IMR-90 (cell line): ENCODE results near the gene ERG. TPM values are rescaled to one million over a fixed set of nuclear protein-coding genes. Genes with fewer than 3 reads are reported as not detected.

Experiments used
- ATAC-seq: fragments of 200-7000 bp; cut with Tn5 transposase; 2 replicates; pipeline ENCODE4 v1.9.1; 2020; ENCODE audit warnings: low read depth, mild to moderate bottlenecking, moderate library complexity
- BruUV-seq: library from RNA; stranded (reverse); fragments of 400-500 nt; replicated peaks from 2 replicates; lab custom pipeline; 2021; lab: Mats Ljungman, UMichigan
- CTCF ChIA-PET: fragments of 300-600 bp; formaldehyde crosslinking; extraction: SDS; loops from one replicate; lab custom pipeline; 2021; ENCODE audit warnings: antibody characterized with exemption; lab: Yijun Ruan, JAX
- POLR2A ChIA-PET: fragments of 300-600 bp; sonication (Branson Sonifier 250); formaldehyde crosslinking; loops from one replicate; lab custom pipeline; 2022; ENCODE audit warnings: antibody characterized with exemption; ENCODE audit not compliant: unreplicated experiment; lab: Charles Lee
- DNase-seq: peaks from one replicate; pipeline ENCODE4 v3.0.0; 2013
- H2AFZ ChIP-seq: replicated peaks from 2 replicates; pipeline ENCODE3; 2013; ENCODE audit warnings: low read length, mild to moderate bottlenecking; ENCODE audit not compliant: poor library complexity
- H2AK5ac ChIP-seq: 2 replicates; pipeline ENCODE4 v1.6.1; 2013; ENCODE audit warnings: low read depth, low read length, inconsistent platforms
- H2AK9ac ChIP-seq: replicated peaks from 2 replicates; pipeline ENCODE3; 2013; ENCODE audit warnings: mild to moderate bottlenecking, low read depth, low read length, moderate library complexity; ENCODE audit not compliant: poor library complexity
- H2BK120ac ChIP-seq: 2 replicates; pipeline ENCODE4 v1.6.1; 2013; ENCODE audit warnings: low read depth, low read length, inconsistent platforms
- H2BK15ac ChIP-seq: 3 replicates; pipeline ENCODE4 v1.6.1; 2013; ENCODE audit warnings: low read depth, low read length, inconsistent platforms
- H2BK20ac ChIP-seq: 2 replicates; pipeline ENCODE4 v1.6.1; 2013; ENCODE audit warnings: low read depth, mild to moderate bottlenecking, inconsistent platforms, low read length, moderate library complexity
- H2BK5ac ChIP-seq: 2 replicates; pipeline ENCODE4 v1.6.1; 2013; ENCODE audit warnings: mild to moderate bottlenecking, low read depth, low read length, inconsistent platforms; ENCODE audit not compliant: poor library complexity, severe bottlenecking
- H3K14ac ChIP-seq: replicated peaks from 2 replicates; pipeline ENCODE4 v1.6.1; 2013; ENCODE audit warnings: low read depth, low read length, inconsistent platforms
- H3K18ac ChIP-seq: 2 replicates; pipeline ENCODE4 v1.6.1; 2013; ENCODE audit warnings: low read depth, low read length, control low read depth
- H3K23ac ChIP-seq: 2 replicates; pipeline ENCODE4 v1.6.1; 2013; ENCODE audit warnings: low read depth, low read length, inconsistent platforms
- H3K27ac ChIP-seq: 2 replicates; pipeline ENCODE4 v1.5.1; 2013; ENCODE audit warnings: mild to moderate bottlenecking, control low read depth, low read length; ENCODE audit not compliant: insufficient read depth
- H3K27me3 ChIP-seq: 2 replicates; pipeline ENCODE4 v1.6.1; 2013; ENCODE audit warnings: low read length; ENCODE audit not compliant: control insufficient read depth, insufficient read depth
- H3K36me3 ChIP-seq: 2 replicates; pipeline ENCODE4 v1.6.1; 2013; ENCODE audit warnings: low read length, mixed read lengths; ENCODE audit not compliant: control insufficient read depth, insufficient read depth
- H3K4ac ChIP-seq: 2 replicates; pipeline ENCODE4 v1.6.1; 2013; ENCODE audit warnings: low read depth, low read length, inconsistent platforms
- H3K4me1 ChIP-seq: 2 replicates; pipeline ENCODE4 v1.6.1; 2013; ENCODE audit warnings: low read length, mixed read lengths; ENCODE audit not compliant: control insufficient read depth, insufficient read depth
- H3K4me2 ChIP-seq: 2 replicates; pipeline ENCODE4 v1.6.1; 2013; ENCODE audit warnings: low read depth, mild to moderate bottlenecking, control low read depth, low read length, moderate library complexity
- H3K4me3 ChIP-seq: 2 replicates; pipeline ENCODE4 v1.5.1; 2013; ENCODE audit warnings: low read depth, mild to moderate bottlenecking, control low read depth, low read length, moderate library complexity; ENCODE audit not compliant: insufficient read depth
- H3K56ac ChIP-seq: 2 replicates; pipeline ENCODE4 v1.6.1; 2013; ENCODE audit warnings: low read length, inconsistent platforms; ENCODE audit not compliant: insufficient read depth; ENCODE audit errors: extremely low read depth
- H3K79me1 ChIP-seq, 2 experiments: 2 replicates each; pipeline ENCODE4 v1.6.1; 2013; ENCODE audit warnings: low read length in 2 of 2, inconsistent platforms in 1 of 2, low read depth in 1 of 2
- H3K9ac ChIP-seq: 2 replicates; pipeline ENCODE4 v1.6.1; 2013; ENCODE audit warnings: low read depth, low read length, control low read depth
- H3K9me1 ChIP-seq: 2 replicates; pipeline ENCODE4 v1.6.1; 2013; ENCODE audit warnings: low read length, inconsistent platforms; ENCODE audit not compliant: insufficient read depth
- H3K9me3 ChIP-seq: 2 replicates; pipeline ENCODE4 v1.6.1; 2013; ENCODE audit warnings: low read length; ENCODE audit not compliant: control insufficient read depth, insufficient read depth
- H4K20me1 ChIP-seq: 2 replicates; pipeline ENCODE4 v1.6.1; 2013; ENCODE audit warnings: low read length, inconsistent platforms; ENCODE audit not compliant: insufficient read depth
- H4K5ac ChIP-seq: 2 replicates; pipeline ENCODE4 v1.6.1; 2013; ENCODE audit warnings: mild to moderate bottlenecking, low read depth, low read length, control low read depth
- H4K8ac ChIP-seq, 2 experiments: 2 replicates each; pipeline ENCODE4 v1.6.1; 2013; ENCODE audit warnings: low read depth in 2 of 2, low read length in 2 of 2, control low read depth in 1 of 2, inconsistent platforms in 1 of 2
- H4K91ac ChIP-seq: 2 replicates; pipeline ENCODE4 v1.6.1; 2013; ENCODE audit warnings: low read depth, low read length, inconsistent platforms; ENCODE audit not compliant: insufficient read depth
- BHLHE40 ChIP-seq: fragments of 150-350 bp; IDR thresholded peaks from 2 replicates; pipeline ENCODE4 v1.6.1; 2016; ENCODE audit warnings: mild to moderate bottlenecking, low read depth, low read length
- ELK1 ChIP-seq: fragments of 150-350 bp; IDR thresholded peaks from 2 replicates; pipeline ENCODE4 v1.6.1; 2016; ENCODE audit warnings: low read depth, mild to moderate bottlenecking, low read length, moderate library complexity, borderline replicate concordance
- MAZ ChIP-seq: IDR thresholded peaks from 2 replicates; pipeline ENCODE4 v1.6.1; 2012; ENCODE audit warnings: low read depth, mild to moderate bottlenecking, low read length, improper control_type of control experiment, moderate library complexity, borderline replicate concordance
- MXI1 ChIP-seq: IDR thresholded peaks from 2 replicates; pipeline ENCODE4 v1.6.1; 2012; ENCODE audit warnings: low read depth, mild to moderate bottlenecking, low read length, moderate library complexity, borderline replicate concordance
- POLR2A ChIP-seq: IDR thresholded peaks from 2 replicates; pipeline ENCODE4 v1.6.1; 2012; ENCODE audit warnings: mild to moderate bottlenecking, low read depth, low read length
- RFX5 ChIP-seq: IDR thresholded peaks from 2 replicates; pipeline ENCODE4 v1.8.0; 2012; ENCODE audit warnings: low read depth, mild to moderate bottlenecking, low read length, moderate library complexity
- WGBS, 2 experiments: methylation state at CpG; one replicate each; pipeline versions ENCODE4 v1.1.5 to v1.1.7; 2013; ENCODE audit warnings: missing lambda C conversion rate in 2 of 2; ENCODE audit not compliant: insufficient read length in 1 of 2; ENCODE audit errors: extremely low coverage in 2 of 2; 5-methylcytosine and 5-hydroxymethylcytosine counted together
- dilution Hi-C: fragments of 300-500 bp; cut with HindIII; formaldehyde crosslinking; loops from one replicate; pipeline ENCODE4 v1.14.3; 2018; ENCODE audit warnings: low sequenced_read_pairs; ENCODE audit not compliant: unreplicated experiment
- in situ Hi-C: fragments of 300-500 bp; cut with MboI; formaldehyde crosslinking; loops from 3 replicates; pipeline ENCODE4 v1.14.3; 2019; ENCODE audit warnings: low sequenced_read_pairs, inconsistent platforms, mixed read lengths
- intact Hi-C: fragments of 100-400 bp; cut with micrococcal nuclease; formaldehyde crosslinking; loops from 2 replicates; pipeline ENCODE4 v1.10.0; 2022
- polyA plus RNA-seq, 3 experiments: library from polyadenylated mRNA; depleted of rRNA; stranded (reverse); fragments of >200 nt; gene quantifications; 2 replicates each; pipeline ENCODE4 v1.2.3, GENCODE V29; 2012; ENCODE audit warnings: low replicate concordance in 1 of 3
- total RNA-seq: library from RNA; depleted of rRNA; stranded (reverse); fragments of >200 nt; gene quantifications from 2 replicates; pipeline ENCODE4 v1.2.3, GENCODE V29; 2012

Gene ERG
- total and polyA plus RNA-seq, 2 of the 4 experiments (the other 2 are of a cell fraction), result not detected

- no peak overlapping the region for H3K4me3 ChIP-seq
- H2AK5ac ChIP-seq, result no peak overlapping the region
- no peak overlapping the region for H3K27ac ChIP-seq
- peaks cover 23% of the 10 kb centered on the region for H3K27me3 ChIP-seq
- H2BK15ac ChIP-seq, result no peak overlapping the region
- ChIA-PET CTCF (no interaction called here), POLR2A (no interaction called here)
- DNase-seq (no peak), ATAC-seq (no peak)
- no peak overlapping the region for H2AK9ac ChIP-seq
- no peak overlapping the region for H2BK120ac ChIP-seq
- H3K9me3 ChIP-seq, result no peaks in the 10 kb centered on the region
- H3K9ac ChIP-seq, result no peak overlapping the region
- no peak overlapping the region for H4K5ac ChIP-seq
- H2BK5ac ChIP-seq, result no peak overlapping the region
- H3K9me1 ChIP-seq, result no peaks in the 10 kb centered on the region
- no peaks in the 10 kb centered on the region for H3K36me3 ChIP-seq
- TF ChIP-seq RFX5, result no peak
- TF ChIP-seq MXI1, result no peak
- TF ChIP-seq BHLHE40, result no peak
- no peak for TF ChIP-seq MAZ
- TF ChIP-seq POLR2A, result no peak
- no peak for TF ChIP-seq ELK1
- in situ Hi-C loops, result loop anchor here (25.0 kb wide), 1 partner anchor 773 kb away; no protein-coding TSS in a partner anchor
- H4K20me1 ChIP-seq, result no peaks in the 10 kb centered on the region
- no CpG with 5 or more reads among the region's 2 CpGs for whole genome bisulfite sequencing, 2 experiments
- intact Hi-C loops, result no loop called here
- H3K4ac ChIP-seq, result no peak overlapping the region
- no peak overlapping the region for H3K56ac ChIP-seq
- H3K4me2 ChIP-seq, result no peak overlapping the region
- H3K79me1 ChIP-seq, result no peaks in the 10 kb centered on the region
- no peak overlapping the region for H3K14ac ChIP-seq
- no peaks in the 10 kb centered on the region for H3K4me1 ChIP-seq
- dilution Hi-C loops, result no loop called here
- no peak overlapping the region for H3K18ac ChIP-seq
- H4K91ac ChIP-seq, result no peak overlapping the region
- no TSS peak for BruUV-seq
- no peak overlapping the region for H2BK20ac ChIP-seq
- H3K23ac ChIP-seq, result no peak overlapping the region
- no peak overlapping the region for H4K8ac ChIP-seq
- no peak overlapping the region for H2AFZ ChIP-seq
Measured at GRCh38 chr21:38389354-38389676, 109.0 kb downstream of the ERG start.
